DND-41 (cell line): ENCODE data around the gene FRG1.
"Not testable (repeated sequence)": the region's sequence is repeated elsewhere in the genome, so short reads cannot be mapped to it uniquely, and the experiment has no call there.

Experiments
- EZH2 ChIP-seq: IDR thresholded peaks from 3 replicates; pipeline ENCODE4 v1.6.1; 2012; ENCODE audit warnings: borderline replicate concordance, low read depth, mild to moderate bottlenecking, moderate library complexity, low read length, inconsistent platforms; ENCODE audit not compliant: severe bottlenecking
- TF ChIP-seq, protein P1 (sequence below): IDR thresholded peaks from 2 replicates; pipeline ENCODE4 v1.5.1; 2012; ENCODE audit warnings: borderline replicate concordance, low read length, moderate library complexity, mild to moderate bottlenecking; ENCODE audit not compliant: poor library complexity, severe bottlenecking; ENCODE audit errors: extremely low read depth

GRCh38 chr4:189942412-189942811 is 1.7 kb downstream of the FRG1 start:
- TF ChIP-seq, protein P1, sequence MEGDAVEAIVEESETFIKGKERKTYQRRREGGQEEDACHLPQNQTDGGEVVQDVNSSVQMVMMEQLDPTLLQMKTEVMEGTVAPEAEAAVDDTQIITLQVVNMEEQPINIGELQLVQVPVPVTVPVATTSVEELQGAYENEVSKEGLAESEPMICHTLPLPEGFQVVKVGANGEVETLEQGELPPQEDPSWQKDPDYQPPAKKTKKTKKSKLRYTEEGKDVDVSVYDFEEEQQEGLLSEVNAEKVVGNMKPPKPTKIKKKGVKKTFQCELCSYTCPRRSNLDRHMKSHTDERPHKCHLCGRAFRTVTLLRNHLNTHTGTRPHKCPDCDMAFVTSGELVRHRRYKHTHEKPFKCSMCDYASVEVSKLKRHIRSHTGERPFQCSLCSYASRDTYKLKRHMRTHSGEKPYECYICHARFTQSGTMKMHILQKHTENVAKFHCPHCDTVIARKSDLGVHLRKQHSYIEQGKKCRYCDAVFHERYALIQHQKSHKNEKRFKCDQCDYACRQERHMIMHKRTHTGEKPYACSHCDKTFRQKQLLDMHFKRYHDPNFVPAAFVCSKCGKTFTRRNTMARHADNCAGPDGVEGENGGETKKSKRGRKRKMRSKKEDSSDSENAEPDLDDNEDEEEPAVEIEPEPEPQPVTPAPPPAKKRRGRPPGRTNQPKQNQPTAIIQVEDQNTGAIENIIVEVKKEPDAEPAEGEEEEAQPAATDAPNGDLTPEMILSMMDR: not testable (repeated sequence)
- TF ChIP-seq EZH2: not testable (repeated sequence)
